ENCODE measurements around the gene EML6. TPM values are rescaled to one million over a fixed set of nuclear protein-coding genes. Genes with fewer than 3 reads are reported as not detected.
A peak's percentile ranks its signal among the peaks of the same experiment; 100 is the strongest.

The EML6 gene
- total RNA-seq, 1 donor from 2014 or later, result 1.1 TPM

GRCh38 chr2:54723996-54724559 is 616 bp downstream of the EML6 start:
- Mint-ChIP-seq H3K27me3 (ENCODE audit: unreplicated experiment) (peaks cover 43% of the 10 kb centered on the region), H3K36me3 (ENCODE audit: unreplicated experiment) (no peaks in the 10 kb centered on the region), H3K27ac (ENCODE audit: unreplicated experiment) (no peak overlapping the region), H3K4me1 (ENCODE audit: unreplicated experiment) (peaks cover 29% of the 10 kb centered on the region), H3K9me3 (ENCODE audit: unreplicated experiment) (no peaks in the 10 kb centered on the region), H3K4me3 (ENCODE audit: unreplicated experiment) (peak overlapping the region; percentile 92)
- no peak for DNase-seq (ENCODE audit: extremely low spot score, unreplicated experiment)
- no peak for TF ChIP-seq CTCF (IDR thresholded peaks at IDR 0.05)

GRCh38 chr2:54724560-54725342 is 1.3 kb downstream of the EML6 start:
- H3K27ac Mint-ChIP-seq (ENCODE audit: unreplicated experiment), result no peak overlapping the region
- TF ChIP-seq CTCF (IDR thresholded peaks at IDR 0.05), result no peak
- no peak for DNase-seq (ENCODE audit: extremely low spot score, unreplicated experiment)
- H3K4me1 Mint-ChIP-seq (ENCODE audit: unreplicated experiment), result peaks cover 34% of the 10 kb centered on the region
- H3K36me3 Mint-ChIP-seq (ENCODE audit: unreplicated experiment), result no peaks in the 10 kb centered on the region
- no peaks in the 10 kb centered on the region for H3K9me3 Mint-ChIP-seq (ENCODE audit: unreplicated experiment)
- H3K27me3 Mint-ChIP-seq (ENCODE audit: unreplicated experiment), result peaks cover 37% of the 10 kb centered on the region
- peak overlapping the region; percentile 92 for H3K4me3 Mint-ChIP-seq (ENCODE audit: unreplicated experiment)

GRCh38 chr2:54725343-54726099 is 2.1 kb downstream of the EML6 start:
- no peak for DNase-seq (ENCODE audit: extremely low spot score, unreplicated experiment)
- H3K27ac Mint-ChIP-seq (ENCODE audit: unreplicated experiment), result no peak overlapping the region
- H3K4me1 Mint-ChIP-seq (ENCODE audit: unreplicated experiment), result peaks cover 34% of the 10 kb centered on the region
- H3K4me3 Mint-ChIP-seq (ENCODE audit: unreplicated experiment), result peak overlapping the region; percentile 77
- H3K36me3 Mint-ChIP-seq (ENCODE audit: unreplicated experiment), result no peaks in the 10 kb centered on the region
- peaks cover 30% of the 10 kb centered on the region for H3K27me3 Mint-ChIP-seq (ENCODE audit: unreplicated experiment)
- TF ChIP-seq CTCF (IDR thresholded peaks at IDR 0.05), result no peak
- no peaks in the 10 kb centered on the region for H3K9me3 Mint-ChIP-seq (ENCODE audit: unreplicated experiment)

GRCh38 chr2:54726431-54726830 is 3.0 kb downstream of the EML6 start:
- no peak for TF ChIP-seq CTCF (IDR thresholded peaks at IDR 0.05)
- no peaks in the 10 kb centered on the region for H3K36me3 Mint-ChIP-seq (ENCODE audit: unreplicated experiment)
- no peaks in the 10 kb centered on the region for H3K9me3 Mint-ChIP-seq (ENCODE audit: unreplicated experiment)
- H3K4me1 Mint-ChIP-seq (ENCODE audit: unreplicated experiment), result peaks cover 34% of the 10 kb centered on the region
- H3K27ac Mint-ChIP-seq (ENCODE audit: unreplicated experiment), result no peak overlapping the region
- H3K4me3 Mint-ChIP-seq (ENCODE audit: unreplicated experiment), result no peak overlapping the region
- DNase-seq (ENCODE audit: extremely low spot score, unreplicated experiment), result no peak
- H3K27me3 Mint-ChIP-seq (ENCODE audit: unreplicated experiment), result peaks cover 26% of the 10 kb centered on the region

- DNase-seq (ENCODE audit: extremely low spot score, unreplicated experiment), result no peak
- Mint-ChIP-seq H3K4me1 (ENCODE audit: unreplicated experiment) (peaks cover 34% of the 10 kb centered on the region), H3K9me3 (ENCODE audit: unreplicated experiment) (no peaks in the 10 kb centered on the region), H3K4me3 (ENCODE audit: unreplicated experiment) (no peak overlapping the region), H3K27ac (ENCODE audit: unreplicated experiment) (no peak overlapping the region), H3K36me3 (ENCODE audit: unreplicated experiment) (no peaks in the 10 kb centered on the region), H3K27me3 (ENCODE audit: unreplicated experiment) (peaks cover 26% of the 10 kb centered on the region)
- TF ChIP-seq CTCF (IDR thresholded peaks at IDR 0.05), result no peak
These were observed 3.5 kb downstream of the EML6 start for GRCh38 chr2:54726940-54727339.
